Measurements from ENCODE around the gene NDRG3. TPM values are rescaled to one million over a fixed set of nuclear protein-coding genes. Genes with fewer than 3 reads are reported as not detected.
A peak's percentile ranks its signal among the peaks of the same experiment; 100 is the strongest.
"Not testable (repeated sequence)": the region's sequence is repeated elsewhere in the genome, so short reads cannot be mapped to it uniquely, and the experiment has no call there.

NDRG3 gene
- total and polyA plus RNA-seq, 4 experiments from 2014 or later, result 36.1 to 73.4 (median 44.7) TPM

DNA sequence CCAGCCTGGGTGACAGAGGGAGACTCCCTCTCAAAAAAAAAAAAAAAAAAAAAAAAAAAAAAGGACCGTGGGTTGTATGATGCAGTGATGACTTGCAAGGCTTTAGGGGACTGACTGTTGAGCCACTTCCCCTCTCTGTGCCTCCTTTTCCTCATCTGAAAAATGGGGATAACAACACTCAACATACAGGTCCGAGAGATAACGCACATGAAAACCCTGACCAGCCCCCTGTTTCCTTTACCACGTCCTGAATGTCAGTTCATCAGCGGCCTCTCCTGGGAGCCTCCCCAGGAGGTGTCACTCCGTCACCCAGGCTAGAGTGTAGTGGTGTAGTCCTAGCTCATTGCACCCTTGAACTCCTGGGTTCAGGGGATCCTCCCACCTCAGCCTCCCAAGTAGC, 103.8 kb downstream of the NDRG3 start:
- H3K4me3 ChIP-seq (ENCODE audit: low read length in 2 of 2), result no peak overlapping the region
- H3K4me1 ChIP-seq (ENCODE audit: insufficient read depth, low read length), result peaks cover 45% of the 10 kb centered on the region
- no peaks in the 10 kb centered on the region for H3K27me3 Mint-ChIP-seq
- intact Hi-C loops (cut with micrococcal nuclease), result no loop called here
- no peak overlapping the region for H3K27ac ChIP-seq (ENCODE audit: low read depth, low read length)
- ChIA-PET POLR2A (ENCODE audit: partially characterized antibody) (interaction anchor here (1.0 to 7.1 kb wide), 3 partner anchors 13 to 34 kb away, joined by 3 to 131 read pairs (median 90); partner anchors contain the start of gene RAB5IF), CTCF (ENCODE audit: partially characterized antibody) (interaction anchor here (0.5 to 6.8 kb wide), 4 partner anchors 17 to 37 kb away, joined by 3 to 83 read pairs (median 32); partner anchors contain the start of gene RAB5IF)
- H3K36me3 Mint-ChIP-seq, result peaks cover 15 to 47% of the 10 kb centered on the region in 2 donors
- peak overlapping the region; percentile 79 to 97 (median 90) for H3K27ac Mint-ChIP-seq
- H3K9me3 ChIP-seq (ENCODE audit: control insufficient read depth in 1 of 2, low read length in 2 of 2), result no peaks in the 10 kb centered on the region
- DNase-seq, result no peak
- no peaks in the 10 kb centered on the region for H3K9me3 Mint-ChIP-seq
- peaks cover 29 to 69% (median 45%) of the 10 kb centered on the region in 4 donors for H3K4me1 Mint-ChIP-seq
- H3K36me3 ChIP-seq (ENCODE audit: insufficient read depth, low read length), result peaks cover 28% of the 10 kb centered on the region
- no peaks in the 10 kb centered on the region for H3K27me3 ChIP-seq (ENCODE audit: insufficient read depth, low read length)
- peak overlapping the region in 7 of 8 donors; percentile 46 to 98 (median 68) for H3K4me3 Mint-ChIP-seq

DNA sequence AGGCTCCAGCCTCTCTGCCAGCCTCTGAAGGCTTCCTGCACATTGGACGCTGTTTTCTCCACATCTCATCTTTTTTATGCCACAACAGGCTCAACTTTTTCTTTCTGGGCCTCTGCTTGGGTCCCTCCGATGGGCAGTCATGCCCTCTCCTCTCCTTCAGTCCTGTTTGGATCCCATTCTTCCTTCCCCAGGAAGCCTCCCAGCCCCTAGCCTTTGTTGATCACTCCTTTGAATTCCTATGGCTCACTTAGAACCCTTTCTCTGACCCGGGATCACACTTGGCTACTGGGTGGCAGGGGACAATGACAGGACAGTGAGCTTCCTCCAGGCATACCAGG, 104.4 kb downstream of the NDRG3 start:
- H3K27me3 Mint-ChIP-seq, result no peaks in the 10 kb centered on the region

DNA sequence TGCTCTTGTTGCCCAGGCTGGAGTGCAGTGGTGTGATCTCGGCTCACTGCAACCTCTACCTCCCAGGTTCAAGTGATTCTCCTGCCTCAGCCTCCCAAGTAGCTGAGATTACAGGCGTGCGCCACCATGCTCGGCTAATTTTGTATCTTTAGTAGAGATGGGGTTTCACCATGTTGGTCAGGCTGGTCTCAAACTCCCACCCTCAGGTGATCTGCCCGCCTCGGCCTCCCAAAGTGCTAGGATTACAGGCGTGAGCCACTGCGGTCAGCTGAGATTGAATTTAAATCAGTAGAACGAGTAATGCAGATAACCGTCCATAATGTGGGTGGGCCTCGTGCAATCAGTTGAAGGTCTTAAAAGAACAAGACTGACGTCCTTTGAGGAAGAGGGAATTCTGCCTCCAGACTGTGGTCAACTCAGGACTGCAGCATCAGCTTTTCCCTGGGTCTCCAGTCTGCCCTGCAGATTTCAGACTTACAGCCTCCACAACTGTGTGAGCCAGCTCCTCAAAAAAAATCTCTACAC, 107.0 kb downstream of the NDRG3 start:
- intact Hi-C loops (cut with micrococcal nuclease); H3K27me3 Mint-ChIP-seq; H3K27ac ChIP-seq (ENCODE audit: low read depth, low read length); H3K9me3 Mint-ChIP-seq; POLR2A ChIA-PET (ENCODE audit: partially characterized antibody); CTCF ChIA-PET (ENCODE audit: partially characterized antibody); H3K9me3 ChIP-seq (ENCODE audit: control insufficient read depth in 1 of 2, low read length in 2 of 2); DNase-seq; H3K4me3 Mint-ChIP-seq; H3K27me3 ChIP-seq (ENCODE audit: insufficient read depth, low read length); H3K4me3 ChIP-seq (ENCODE audit: low read length in 2 of 2); H3K27ac Mint-ChIP-seq: not testable (repeated sequence)
- Histone ChIP-seq H3K4me1 (ENCODE audit: insufficient read depth, low read length) (peaks cover 30% of the 10 kb centered on the region), H3K36me3 (ENCODE audit: insufficient read depth, low read length) (peaks cover 46% of the 10 kb centered on the region)
- Mint-ChIP-seq H3K4me1 (peaks cover 19 to 48% (median 24%) of the 10 kb centered on the region in 4 donors), H3K36me3 (peaks cover 30 to 50% of the 10 kb centered on the region in 2 donors)

More for the DNA sequence above, 104.4 kb downstream of the NDRG3 start:
- DNase-seq, result no peak
- Mint-ChIP-seq H3K27ac (peak overlapping the region; percentile 24 to 97 (median 88)), H3K4me1 (peaks cover 28 to 63% (median 40%) of the 10 kb centered on the region in 4 donors), H3K36me3 (peaks cover 19 to 50% of the 10 kb centered on the region in 2 donors), H3K4me3 (peak overlapping the region in 1 of 8 donors; percentile 1), H3K9me3 (no peaks in the 10 kb centered on the region)
- Histone ChIP-seq H3K27me3 (ENCODE audit: insufficient read depth, low read length) (no peaks in the 10 kb centered on the region), H3K4me3 (ENCODE audit: low read length in 2 of 2) (no peak overlapping the region), H3K36me3 (ENCODE audit: insufficient read depth, low read length) (peaks cover 28% of the 10 kb centered on the region), H3K27ac (ENCODE audit: low read depth, low read length) (no peak overlapping the region), H3K4me1 (ENCODE audit: insufficient read depth, low read length) (peaks cover 38% of the 10 kb centered on the region), H3K9me3 (ENCODE audit: control insufficient read depth in 1 of 2, low read length in 2 of 2) (no peaks in the 10 kb centered on the region)
- CTCF ChIA-PET (ENCODE audit: partially characterized antibody), result interaction anchor here (6.4 to 6.8 kb wide), 2 partner anchors 30 to 37 kb away, joined by 55 to 83 read pairs; partner anchors contain the start of gene RAB5IF
- intact Hi-C loops (cut with micrococcal nuclease), result no loop called here
- POLR2A ChIA-PET (ENCODE audit: partially characterized antibody), result interaction anchor here (7.1 kb wide), 1 partner anchor 33 kb away, joined by 131 read pairs; the partner anchor contains the start of gene RAB5IF

DNA sequence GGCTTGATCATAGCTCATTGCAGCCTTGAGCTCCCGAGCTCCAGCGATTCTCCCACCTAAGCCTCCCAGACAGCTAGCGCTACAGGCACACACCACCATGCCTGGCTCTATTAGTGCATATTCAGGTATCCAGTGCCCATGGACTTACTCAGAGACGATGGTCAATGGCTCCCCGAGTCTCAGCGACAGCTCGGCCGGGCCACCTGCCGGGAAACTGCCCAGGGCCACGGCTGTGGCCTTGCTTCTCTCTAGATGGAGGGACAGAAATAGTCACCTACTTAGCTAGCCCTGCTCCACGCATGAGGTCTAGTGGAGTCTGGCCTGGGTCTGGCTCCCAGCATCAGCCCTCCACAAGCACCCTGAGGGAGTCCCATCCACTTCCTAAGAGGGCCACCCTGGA, 111.5 kb downstream of the NDRG3 start:
- Mint-ChIP-seq H3K4me3 (peak overlapping the region in 1 of 8 donors; percentile 52), H3K9me3 (no peaks in the 10 kb centered on the region), H3K27me3 (no peaks in the 10 kb centered on the region), H3K4me1 (peaks cover 24 to 57% (median 28%) of the 10 kb centered on the region in 4 donors), H3K36me3 (peaks cover 35 to 62% of the 10 kb centered on the region in 2 donors), H3K27ac (peak overlapping the region; percentile 30 to 94 (median 81))
- POLR2A ChIA-PET (ENCODE audit: partially characterized antibody), result interaction anchor here (1.0 kb wide), 1 partner anchor 29 kb away, joined by 3 read pairs; the partner anchor contains the start of gene RAB5IF
- intact Hi-C loops (cut with micrococcal nuclease), result no loop called here
- DNase-seq, result no peak
- Histone ChIP-seq H3K27me3 (ENCODE audit: insufficient read depth, low read length) (no peaks in the 10 kb centered on the region), H3K27ac (ENCODE audit: low read depth, low read length) (no peak overlapping the region), H3K4me1 (ENCODE audit: insufficient read depth, low read length) (peaks cover 16% of the 10 kb centered on the region), H3K4me3 (ENCODE audit: low read length in 2 of 2) (no peak overlapping the region), H3K9me3 (ENCODE audit: control insufficient read depth in 1 of 2, low read length in 2 of 2) (no peaks in the 10 kb centered on the region), H3K36me3 (ENCODE audit: insufficient read depth, low read length) (peaks cover 39% of the 10 kb centered on the region)
- CTCF ChIA-PET (ENCODE audit: partially characterized antibody), result interaction anchor here (0.8 to 1.4 kb wide), 3 partner anchors 10 to 22 kb away, joined by 3 to 4 read pairs (median 4); partner anchors contain the start of gene SLA2

DNA sequence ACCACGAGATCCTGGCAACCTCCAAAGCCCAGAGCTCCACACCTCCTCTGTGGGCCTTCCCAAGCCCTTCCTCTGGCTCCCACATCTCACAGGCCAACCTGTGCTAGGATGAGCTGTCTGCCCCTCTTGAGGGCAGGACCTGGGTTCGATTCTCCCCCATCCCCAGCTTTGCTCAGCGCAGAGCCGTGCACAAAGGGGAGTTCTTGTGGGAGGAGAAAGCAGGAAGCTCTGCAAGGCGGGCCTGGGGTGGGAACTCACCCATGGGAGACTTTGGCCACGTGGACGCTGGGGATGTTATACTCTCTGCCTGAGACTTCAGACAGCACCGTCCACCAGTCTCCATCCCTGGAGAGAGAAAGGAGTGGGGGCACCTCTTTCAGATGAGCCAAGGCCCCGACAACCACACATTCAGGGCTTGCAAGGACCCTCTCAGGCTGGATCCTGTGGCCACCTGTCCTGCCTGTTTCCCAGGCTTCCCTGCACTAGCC, 112.6 kb downstream of the NDRG3 start:
- Histone ChIP-seq H3K27me3 (ENCODE audit: insufficient read depth, low read length) (no peaks in the 10 kb centered on the region), H3K27ac (ENCODE audit: low read depth, low read length) (no peak overlapping the region), H3K36me3 (ENCODE audit: insufficient read depth, low read length) (peaks cover 30% of the 10 kb centered on the region), H3K9me3 (ENCODE audit: control insufficient read depth in 1 of 2, low read length in 2 of 2) (no peaks in the 10 kb centered on the region), H3K4me3 (ENCODE audit: low read length in 2 of 2) (no peak overlapping the region), H3K4me1 (ENCODE audit: insufficient read depth, low read length) (peaks cover 26% of the 10 kb centered on the region)
- intact Hi-C loops (cut with micrococcal nuclease), result no loop called here
- H3K27ac Mint-ChIP-seq, result peak overlapping the region in 4 of 7 donors; percentile 32 to 86 (median 56)
- no peaks in the 10 kb centered on the region for H3K27me3 Mint-ChIP-seq
- no peak for DNase-seq
- H3K4me3 Mint-ChIP-seq, result no peak overlapping the region
- peaks cover 24 to 62% (median 33%) of the 10 kb centered on the region in 4 donors for H3K4me1 Mint-ChIP-seq
- ChIA-PET CTCF (ENCODE audit: partially characterized antibody) (interaction anchor here (1.0 to 1.4 kb wide), 2 partner anchors 13 to 21 kb away, joined by 3 to 4 read pairs; partner anchors contain the start of gene SLA2), POLR2A (ENCODE audit: partially characterized antibody) (no interaction called here)
- H3K9me3 Mint-ChIP-seq, result no peaks in the 10 kb centered on the region
- H3K36me3 Mint-ChIP-seq, result peaks cover 35 to 62% of the 10 kb centered on the region in 2 donors

- Histone ChIP-seq H3K36me3 (ENCODE audit: insufficient read depth, low read length) (peaks cover 33% of the 10 kb centered on the region), H3K27me3 (ENCODE audit: insufficient read depth, low read length) (no peaks in the 10 kb centered on the region), H3K9me3 (ENCODE audit: control insufficient read depth in 1 of 2, low read length in 2 of 2) (no peaks in the 10 kb centered on the region), H3K27ac (ENCODE audit: low read depth, low read length) (no peak overlapping the region), H3K4me3 (ENCODE audit: low read length in 2 of 2) (no peak overlapping the region), H3K4me1 (ENCODE audit: insufficient read depth, low read length) (peaks cover 32% of the 10 kb centered on the region)
- peaks cover 23 to 64% (median 39%) of the 10 kb centered on the region in 4 donors for H3K4me1 Mint-ChIP-seq
- no peak for DNase-seq
- H3K27me3 Mint-ChIP-seq, result no peaks in the 10 kb centered on the region
- H3K4me3 Mint-ChIP-seq, result peak overlapping the region in 1 of 8 donors; percentile 37
- H3K27ac Mint-ChIP-seq, result peak overlapping the region in 5 of 7 donors; percentile 7 to 94 (median 70)
- POLR2A ChIA-PET (ENCODE audit: partially characterized antibody), result interaction anchor here (7.6 kb wide), 1 partner anchor 12 kb away, joined by 90 read pairs; the partner anchor contains the start of gene SLA2
- no peaks in the 10 kb centered on the region for H3K9me3 Mint-ChIP-seq
- H3K36me3 Mint-ChIP-seq, result peaks cover 41 to 65% of the 10 kb centered on the region in 2 donors
- CTCF ChIA-PET (ENCODE audit: partially characterized antibody), result interaction anchor here (1.0 kb wide), 1 partner anchor 14 kb away, joined by 3 read pairs; the partner anchor contains the start of gene SLA2
- intact Hi-C loops (cut with micrococcal nuclease), result no loop called here
Measured at GRCh38 chr20:36632487-36633284, 113.2 kb downstream of the NDRG3 start.
